GM12892 (cell line): ENCODE data around the gene C1orf94.

Source experiments
- POLR2A ChIP-seq: IDR thresholded peaks from 2 replicates; pipeline ENCODE4 v1.6.1; 2011; ENCODE audit warnings: low read depth, low read length, control low read depth
- POLR2AphosphoS5 ChIP-seq: IDR thresholded peaks from 2 replicates; pipeline ENCODE4 v1.6.1; 2011; ENCODE audit warnings: low read depth, low read length, control low read depth

- TF ChIP-seq POLR2A (no peak), POLR2AphosphoS5 (no peak)
These were observed 31.9 kb upstream of the C1orf94 start for GRCh38 chr1:34144766-34145165.
